CD14-positive monocyte (primary cell): Measurements from ENCODE around the gene PET100. TPM values are rescaled to one million over a fixed set of nuclear protein-coding genes. Genes with fewer than 3 reads are reported as not detected.

Source experiments
- DNase-seq, 3 donors: peaks; one replicate each; pipeline ENCODE4 v3.0.0-alpha.2; 2011 to 2022
- H2AFZ ChIP-seq: 2 replicates; pipeline ENCODE4 v1.6.0; 2012; ENCODE audit warnings: mild to moderate bottlenecking, low read depth, low read length, inconsistent platforms; ENCODE audit not compliant: insufficient read depth, poor library complexity, severe bottlenecking
- H3K27ac ChIP-seq, 2 donors: 1 replicate in 1 of 2; 2 replicates in 1 of 2; pipeline ENCODE4 v1.5.1; 2012 to 2013; ENCODE audit warnings: low read length in 2 of 2, control low read depth in 1 of 2, inconsistent platforms in 1 of 2, low read depth in 1 of 2, mild to moderate bottlenecking in 1 of 2
- H3K27me3 ChIP-seq, 2 donors: one replicate each; pipeline versions ENCODE4 v1.6.0 to v1.6.1; 2011 to 2013; ENCODE audit warnings: low read length in 2 of 2; ENCODE audit not compliant: control insufficient read depth in 2 of 2, insufficient read depth in 2 of 2
- H3K36me3 ChIP-seq, 2 donors: replicated peaks in 1 of 2; 1 replicate in 1 of 2; 2 replicates in 1 of 2; pipeline versions ENCODE4 v1.5.1 to v1.6.1; 2012 to 2013; ENCODE audit warnings: low read length in 2 of 2, control low read depth in 1 of 2, inconsistent platforms in 1 of 2, mild to moderate bottlenecking in 1 of 2; ENCODE audit not compliant: insufficient read depth in 2 of 2, control insufficient read depth in 1 of 2
- H3K4me1 ChIP-seq, 2 donors: 1 replicate in 1 of 2; 2 replicates in 1 of 2; pipeline versions ENCODE4 v1.5.1 to v1.6.1; 2012 to 2013; ENCODE audit warnings: low read length in 2 of 2, control low read depth in 1 of 2, inconsistent platforms in 1 of 2, mild to moderate bottlenecking in 1 of 2, moderate library complexity in 1 of 2; ENCODE audit not compliant: insufficient read depth in 2 of 2, control insufficient read depth in 1 of 2
- H3K4me2 ChIP-seq: replicated peaks from 2 replicates; pipeline ENCODE3; 2012; ENCODE audit warnings: low read length, moderate library complexity, mild to moderate bottlenecking; ENCODE audit not compliant: poor library complexity, severe bottlenecking; ENCODE audit errors: extremely low read depth
- H3K4me3 ChIP-seq, 3 experiments: fragments of 200-600 bp in 1 of 3; sonication (generic) in 1 of 3; replicated peaks in 1 of 3; 1 replicate in 2 of 3; 2 replicates in 1 of 3; pipeline ENCODE4 v1.5.1; 2011 to 2013; ENCODE audit warnings: low read length in 3 of 3, mild to moderate bottlenecking in 3 of 3, control low read depth in 2 of 3, low read depth in 2 of 3, inconsistent platforms in 1 of 3, moderate library complexity in 1 of 3
- H3K79me2 ChIP-seq: 2 replicates; pipeline ENCODE4 v1.6.0; 2012; ENCODE audit warnings: mild to moderate bottlenecking, control low read depth, inconsistent platforms, low read length, moderate library complexity; ENCODE audit not compliant: insufficient read depth
- H3K9ac ChIP-seq: 2 replicates; pipeline ENCODE4 v1.6.0; 2017; ENCODE audit warnings: low read length, mild to moderate bottlenecking; ENCODE audit not compliant: insufficient read depth, poor library complexity, severe bottlenecking
- H3K9me3 ChIP-seq, 2 donors: replicated peaks in 1 of 2; 1 replicate in 1 of 2; 2 replicates in 1 of 2; pipeline versions ENCODE4 v1.5.1 to v1.6.1; 2012 to 2013; ENCODE audit warnings: low read length in 2 of 2, control low read depth in 1 of 2; ENCODE audit not compliant: control insufficient read depth in 1 of 2, insufficient read depth in 1 of 2
- H4K20me1 ChIP-seq: 2 replicates; pipeline ENCODE4 v1.6.0; 2012; ENCODE audit warnings: mild to moderate bottlenecking, low read length, control low read depth, moderate library complexity; ENCODE audit not compliant: insufficient read depth
- H3K27ac Mint-ChIP-seq, 7 donors: one replicate each; pipeline ENCODE4 v1.8.0; 2020; ENCODE audit warnings: mild to moderate bottlenecking in 7 of 7, mixed read lengths in 7 of 7, moderate library complexity in 6 of 7, inconsistent platforms in 2 of 7
- H3K27me3 Mint-ChIP-seq, 3 donors: one replicate each; pipeline ENCODE4 v1.8.0; 2021 to 2022; ENCODE audit warnings: low read depth in 3 of 3, mild to moderate bottlenecking in 3 of 3, mixed read lengths in 3 of 3, moderate library complexity in 3 of 3, inconsistent platforms in 1 of 3
- H3K36me3 Mint-ChIP-seq, 2 donors: one replicate each; pipeline ENCODE4 v1.8.0; 2020; ENCODE audit warnings: mixed read lengths in 2 of 2, inconsistent platforms in 1 of 2, mild to moderate bottlenecking in 1 of 2
- H3K4me1 Mint-ChIP-seq: one replicate; pipeline ENCODE4 v1.8.0; 2020; ENCODE audit warnings: mild to moderate bottlenecking, mixed read lengths
- H3K4me3 Mint-ChIP-seq, 2 donors: one replicate each; pipeline ENCODE4 v1.8.0; 2020; ENCODE audit warnings: mild to moderate bottlenecking in 2 of 2, mixed read lengths in 2 of 2, moderate library complexity in 1 of 2
- H3K9me3 Mint-ChIP-seq, 7 donors: one replicate each; pipeline ENCODE4 v1.8.0; 2020 to 2022; ENCODE audit warnings: mixed read lengths in 7 of 7, mild to moderate bottlenecking in 6 of 7, moderate library complexity in 6 of 7, inconsistent platforms in 2 of 7
- CTCF ChIP-seq: fragments of 200-600 bp; IDR thresholded peaks from one replicate; pipeline ENCODE4 v1.8.0; 2022; ENCODE audit warnings: antibody characterized with exemption, mild to moderate bottlenecking
- WGBS: methylation state at CpG from one replicate; pipeline ENCODE4 v1.1.5; 2013; ENCODE audit warnings: missing lambda C conversion rate; ENCODE audit not compliant: insufficient coverage; 5-methylcytosine and 5-hydroxymethylcytosine counted together
- intact Hi-C, 2 donors: fragments of 100-400 bp; cut with micrococcal nuclease; formaldehyde crosslinking; loops; one replicate each; pipeline versions ENCODE4 v1.15.0 to v1.15.1; 2023
- polyA plus RNA-seq, 3 donors: library from polyadenylated mRNA; depleted of rRNA in 1 of 3; unstranded in 2 of 3; stranded (reverse) in 1 of 3; fragments of 300-500 nt in 2 of 3; fragments of >200 nt in 1 of 3; fragmentation: Illumina TruSeq in 2 of 3; gene quantifications; 1 replicate in 2 of 3; 2 replicates in 1 of 3; pipeline ENCODE4 v1.2.3, GENCODE V29; 2012 to 2021

The PET100 gene
- polyA plus RNA-seq, 3 donors = 64.6 to 386 (median 300) TPM

- Histone ChIP-seq H2AFZ (no peak overlapping the region), H3K9ac (no peak overlapping the region), H4K20me1 (no peaks in the 10 kb centered on the region), H3K4me1 (peaks cover 22 to 34% of the 10 kb centered on the region in 2 donors), H3K9me3 (no peaks in the 10 kb centered on the region), H3K4me3 (no peak overlapping the region), H3K27me3 (no peaks in the 10 kb centered on the region), H3K4me2 (no peak overlapping the region), H3K79me2 (peaks cover 4% of the 10 kb centered on the region), H3K36me3 (no peaks in the 10 kb centered on the region), H3K27ac (no peak overlapping the region)
- DNase-seq = no peak
- TF ChIP-seq CTCF = no peak
- H3K27me3 Mint-ChIP-seq = peaks cover 0 to 10% (median 0%) of the 10 kb centered on the region in 3 donors
- no peaks in the 10 kb centered on the region for H3K36me3 Mint-ChIP-seq
- intact Hi-C loops = no loop called here
- H3K9me3 Mint-ChIP-seq = peaks cover 0 to 2% (median 0%) of the 10 kb centered on the region in 7 donors
- no peak overlapping the region for H3K4me3 Mint-ChIP-seq
- 100% methylated on average over 2 of the region's 7 CpGs for WGBS
- no peak overlapping the region for H3K27ac Mint-ChIP-seq
- H3K4me1 Mint-ChIP-seq = peaks cover 26% of the 10 kb centered on the region
These were observed 34.1 kb downstream of the PET100 start for GRCh38 chr19:7663706-7664105.

- no peaks in the 10 kb centered on the region for H3K36me3 ChIP-seq
- no peak overlapping the region for H2AFZ ChIP-seq
- peaks cover 0 to 2% (median 0%) of the 10 kb centered on the region in 7 donors for H3K9me3 Mint-ChIP-seq
- H3K27me3 ChIP-seq = no peaks in the 10 kb centered on the region
- H3K27ac ChIP-seq = no peak overlapping the region
- no peak overlapping the region for H3K4me3 Mint-ChIP-seq
- H3K4me2 ChIP-seq = no peak overlapping the region
- TF ChIP-seq CTCF = no peak
- peaks cover 34% of the 10 kb centered on the region for H3K4me1 Mint-ChIP-seq
- H3K27me3 Mint-ChIP-seq = peaks cover 0 to 10% (median 0%) of the 10 kb centered on the region in 3 donors
- 13% methylated on average over 1 of the region's 4 CpGs for WGBS
- H3K9me3 ChIP-seq = no peaks in the 10 kb centered on the region
- H3K27ac Mint-ChIP-seq = no peak overlapping the region
- H3K4me3 ChIP-seq = no peak overlapping the region
- H3K9ac ChIP-seq = no peak overlapping the region
- H3K4me1 ChIP-seq = peaks cover 29 to 40% of the 10 kb centered on the region in 2 donors
- intact Hi-C loops = no loop called here
- H3K36me3 Mint-ChIP-seq = no peaks in the 10 kb centered on the region
- DNase-seq = no peak
- H4K20me1 ChIP-seq = no peaks in the 10 kb centered on the region
- H3K79me2 ChIP-seq = peaks cover 15% of the 10 kb centered on the region
These were observed 35.5 kb downstream of the PET100 start for GRCh38 chr19:7665076-7665475.
